Stimulated activated CD8-positive, alpha-beta memory T cell treated with anti-CD3 and anti-CD28 coated beads, Interleukin-7, amount 100 ng/mL, for 48 hours (primary cell): ENCODE measurements around the gene PTRH1.

ENCODE experiments used
- DNase-seq, 2 donors: peaks; one replicate each; pipeline ENCODE4 v3.0.0-alpha.2; 2020; ENCODE audit warnings: low read depth in 1 of 2; ENCODE audit errors: extremely low read depth in 1 of 2

Gene PTRH1

DNA sequence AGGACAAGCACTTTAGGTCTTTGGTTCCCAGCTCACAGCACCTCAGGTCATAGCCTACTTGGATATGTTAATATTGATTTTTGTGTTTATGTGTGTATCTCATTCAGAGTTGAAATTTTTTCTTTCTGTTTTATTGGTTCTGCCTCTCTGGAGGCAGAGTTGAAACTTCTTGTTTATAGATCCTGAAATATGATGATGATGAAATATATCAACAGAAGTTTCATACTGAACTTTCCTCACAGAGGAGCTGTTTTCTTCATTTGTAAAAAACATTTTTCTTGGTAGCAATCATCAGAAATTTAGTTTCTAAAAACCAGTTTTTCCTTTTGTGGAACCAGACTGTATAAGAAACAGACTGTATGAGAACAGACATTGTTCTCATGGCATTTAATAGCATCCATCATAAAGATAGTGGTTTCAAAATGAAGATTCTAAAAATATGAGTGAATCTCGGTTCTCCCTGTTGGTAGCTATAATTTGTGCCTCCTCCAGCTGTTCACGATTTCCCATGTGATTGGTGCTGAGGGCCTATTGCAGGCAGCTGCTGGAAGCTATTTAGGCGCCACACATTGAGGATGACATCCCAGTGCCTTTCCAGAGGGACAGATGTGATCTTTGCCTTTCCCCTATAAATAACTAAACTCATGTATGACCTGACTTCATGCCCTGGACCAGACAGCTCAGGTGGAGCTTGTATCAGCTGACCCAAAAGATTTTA lies 48.2 kb downstream of the PTRH1 start:
- DNase-seq, result no peak

DNA sequence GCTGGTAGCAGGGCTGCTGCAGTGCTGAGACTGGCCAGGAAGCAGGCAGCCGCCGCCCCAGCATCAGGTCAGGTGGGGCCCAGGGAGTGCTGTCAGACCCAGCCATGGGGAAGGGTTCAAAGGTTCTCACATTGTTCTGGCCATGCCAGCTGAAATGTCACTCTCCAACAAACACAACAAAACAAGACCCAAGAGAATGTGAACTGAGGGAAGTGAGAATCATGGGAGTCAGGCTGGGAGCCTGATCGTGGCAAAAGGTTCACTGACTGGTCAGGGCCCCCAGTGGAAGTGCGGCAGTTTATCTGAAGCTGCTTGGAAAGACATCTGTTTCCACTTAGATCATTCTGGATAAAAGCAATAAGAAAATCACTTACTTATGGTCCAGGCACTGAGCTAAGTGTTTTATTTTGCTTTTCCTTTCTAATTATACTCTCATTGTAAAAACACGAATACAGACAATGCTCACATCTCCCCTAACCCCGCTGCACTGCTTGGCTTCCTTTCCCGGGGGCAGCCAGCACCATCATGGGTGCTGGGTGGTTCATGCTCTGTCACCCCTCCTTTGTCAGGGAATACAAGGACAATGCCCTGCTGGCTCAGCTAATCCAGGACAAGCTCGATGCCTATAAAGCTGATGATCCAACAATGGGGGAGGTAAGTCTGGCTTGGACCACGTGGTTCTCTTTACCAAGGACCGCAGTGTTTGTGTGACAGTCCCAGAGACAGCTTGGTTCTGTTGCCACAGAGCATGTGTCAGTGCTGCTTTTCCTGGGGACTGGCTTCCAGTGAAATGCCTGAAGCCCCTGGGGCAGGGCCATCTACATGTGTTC lies 50.6 kb downstream of the PTRH1 start:
- DNase-seq, result no peak

- DNase-seq, result no peak
Observed at GRCh38 chr9:127664324-127664677, 51.2 kb downstream of the PTRH1 start.
